HepG2 (cell line): ENCODE measurements around the gene EFCAB14. TPM values are rescaled to one million over a fixed set of nuclear protein-coding genes. Genes with fewer than 3 reads are reported as not detected.

Experiments
- ATAC-seq: fragments of 200-7000 bp; cut with Tn5 transposase; 3 replicates; pipeline ENCODE4 v1.9.1; 2020; ENCODE audit warnings: mild to moderate bottlenecking, moderate library complexity
- BruUV-seq: library from RNA; stranded (reverse); fragments of 400-500 nt; replicated peaks from 2 replicates; lab custom pipeline; 2021; lab: Mats Ljungman, UMichigan
- CTCF ChIA-PET: fragments of 300-600 bp; formaldehyde crosslinking; extraction: SDS; loops from one replicate; lab custom pipeline; 2021; ENCODE audit warnings: low total read pairs, inconsistent platforms, low intra/inter-chr PET ratio; lab: Yijun Ruan, JAX
- POLR2A ChIA-PET: fragments of 350-600 bp; sonication (Branson Sonifier 250); formaldehyde crosslinking; loops from one replicate; lab custom pipeline; 2020; ENCODE audit warnings: antibody characterized with exemption, inconsistent platforms; lab: Yijun Ruan, JAX
- DNase-seq: peaks from one replicate; pipeline ENCODE4 v3.0.0-alpha.2; 2015; ENCODE audit warnings: low spot score
- FAIRE-seq: peaks from 3 replicates; lab custom pipeline; 2011; peaks lifted over from hg19 to GRCh38; lab: Jason Lieb, UNC
- H2AFZ ChIP-seq: one replicate; pipeline ENCODE4 v1.6.1; 2011; ENCODE audit warnings: low read length, inconsistent platforms
- H3K27ac ChIP-seq: fragments of 300-600 bp; 3 replicates; pipeline ENCODE4 v1.8.0; 2011; ENCODE audit warnings: mixed run types, mild to moderate bottlenecking, mixed read lengths, low read length, inconsistent platforms; ENCODE audit not compliant: insufficient read depth; ENCODE audit errors: extremely low read length
- H3K27me3 ChIP-seq, 2 experiments: fragments of 200-600 bp in 1 of 2; 2 replicates in 1 of 2; 3 replicates in 1 of 2; pipeline versions ENCODE4 v1.6.0 to v1.8.0; 2011; ENCODE audit warnings: low read length in 2 of 2, mild to moderate bottlenecking in 2 of 2, moderate library complexity in 2 of 2, inconsistent platforms in 1 of 2; ENCODE audit not compliant: insufficient read depth in 2 of 2, control insufficient read depth in 1 of 2
- H3K36me3 ChIP-seq, 2 experiments: fragments of 200-600 bp in 1 of 2; replicated peaks in 1 of 2; 2 replicates in 1 of 2; 3 replicates in 1 of 2; pipeline versions ENCODE4 v1.5.1 to v1.8.0; 2011; ENCODE audit warnings: low read length in 2 of 2, inconsistent platforms in 1 of 2; ENCODE audit not compliant: insufficient read depth in 2 of 2, control insufficient read depth in 1 of 2
- H3K4me1 ChIP-seq: 2 replicates; pipeline ENCODE4 v1.5.1; 2012; ENCODE audit warnings: low read length, inconsistent platforms; ENCODE audit not compliant: insufficient read depth
- H3K4me2 ChIP-seq: 2 replicates; pipeline ENCODE4 v1.6.0; 2011; ENCODE audit warnings: low read depth, low read length, inconsistent platforms
- H3K4me3 ChIP-seq, 3 experiments: fragments of 200-600 bp in 1 of 3; sonication (generic), shearing (Covaris generic) in 1 of 3; replicated peaks in 1 of 3; 2 replicates each; pipeline ENCODE4 v1.5.1; 2011 to 2016; ENCODE audit warnings: low read length in 3 of 3, inconsistent platforms in 2 of 3, low read depth in 2 of 3, mild to moderate bottlenecking in 2 of 3, control low read depth in 1 of 3, mixed read lengths in 1 of 3; ENCODE audit not compliant: insufficient read depth in 1 of 3
- H3K79me2 ChIP-seq: one replicate; pipeline ENCODE4 v1.6.1; 2011; ENCODE audit warnings: low read length, inconsistent platforms; ENCODE audit not compliant: insufficient read depth
- H3K9ac ChIP-seq: 2 replicates; pipeline ENCODE4 v1.6.0; 2011; ENCODE audit warnings: mild to moderate bottlenecking, low read depth, low read length, inconsistent platforms; ENCODE audit not compliant: insufficient read depth
- H3K9me3 ChIP-seq: 2 replicates; pipeline ENCODE4 v1.5.1; 2012; ENCODE audit warnings: mild to moderate bottlenecking, low read length
- H4K20me1 ChIP-seq: 2 replicates; pipeline ENCODE4 v1.6.0; 2011; ENCODE audit warnings: inconsistent platforms, mild to moderate bottlenecking, low read length, moderate library complexity; ENCODE audit not compliant: insufficient read depth
- CEBPB ChIP-seq: IDR thresholded peaks from 2 replicates; pipeline ENCODE4 v1.6.1; 2011; ENCODE audit warnings: low read depth, low read length, improper control_type of control experiment, borderline replicate concordance
- CREB1 ChIP-seq, 2 experiments: fragments of 450-650 bp in 1 of 2; IDR thresholded peaks; 2 replicates each; pipeline ENCODE4 v1.6.1; 2016 to 2017; ENCODE audit warnings: control low read depth in 1 of 2, mild to moderate bottlenecking in 1 of 2, missing compliant biosample characterization in 1 of 2, missing genetic modification characterization in 1 of 2
- ZNF746 ChIP-seq: sonication (generic); formaldehyde crosslinking; IDR thresholded peaks from 2 replicates; pipeline ENCODE4 v1.8.0; 2022; ENCODE audit warnings: mild to moderate bottlenecking, missing genetic modification reagents
- WGBS: methylation state at CpG from one replicate; pipeline ENCODE4 v1.1.6; 2017; ENCODE audit warnings: low lambda C conversion rate; 5-methylcytosine and 5-hydroxymethylcytosine counted together
- in situ Hi-C: cut with HindIII; loops from 2 replicates; pipeline ENCODE4 v1.10.0; 2017; ENCODE audit warnings: low pct_unique_long_range_greater_than_20kb; ENCODE audit not compliant: extremely low pct_ligation_motif_present
- intact Hi-C: fragments of 100-400 bp; cut with micrococcal nuclease; formaldehyde crosslinking; loops from one replicate; pipeline ENCODE4 v1.10.0; 2022; ENCODE audit not compliant: unreplicated experiment
- polyA plus RNA-seq, 8 experiments: library from polyadenylated mRNA; depleted of rRNA in 3 of 8; stranded (reverse) in 7 of 8; unstranded in 1 of 8; fragments of >200 nt; fragmentation: Illumina TruSeq in 4 of 8; extraction: Trizol in 4 of 8; gene quantifications; 2 replicates each; pipeline versions ENCODE4 v1.2.1 to v1.2.3, GENCODE V29; 2011 to 2016; ENCODE audit warnings: low read depth in 4 of 8, missing spikeins in 1 of 8, mixed read lengths in 1 of 8; ENCODE audit not compliant: insufficient read depth in 1 of 8
- total RNA-seq, 5 experiments: library from RNA; depleted of rRNA; stranded (reverse); fragments of >200 nt; fragmentation: Illumina TruSeq; extraction: Trizol; gene quantifications; 2 replicates each; pipeline ENCODE4 v1.2.3, GENCODE V29; 2016; ENCODE audit warnings: low read depth in 1 of 5
- TF ChIP-seq, protein P1 (sequence below): sonication (generic); formaldehyde crosslinking; IDR thresholded peaks from 2 replicates; pipeline ENCODE4 v1.9.0; 2021; ENCODE audit warnings: mild to moderate bottlenecking, missing genetic modification reagents

EFCAB14 gene
- total and polyA plus RNA-seq, 2 of the 13 experiments (the other 11 are each of a cell fraction or from before 2014, with no cell fraction given): 13.4 to 17.9 TPM

DNA sequence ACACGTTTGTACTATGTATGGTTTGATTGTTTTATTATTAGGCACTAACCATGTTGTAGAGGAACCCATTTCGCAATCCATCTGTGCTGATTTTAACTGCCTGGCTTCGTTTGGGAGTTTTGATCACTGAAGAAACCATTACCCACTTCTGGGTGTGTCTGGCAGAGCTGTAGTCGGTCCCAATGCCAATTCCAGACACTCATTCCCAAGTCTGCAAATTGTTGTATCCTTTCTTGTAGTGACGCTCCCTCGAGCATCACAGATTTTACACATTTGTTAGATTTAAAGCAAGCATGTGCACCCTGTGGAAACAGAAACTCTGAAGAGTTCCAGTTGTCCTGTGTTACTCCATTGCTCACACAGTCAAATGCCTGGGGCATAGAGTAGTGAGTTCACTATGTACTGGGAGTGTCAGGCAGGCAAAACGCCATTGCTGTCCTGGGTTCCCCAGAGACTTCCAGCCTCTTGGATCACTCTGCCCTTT is 31.0 kb upstream of the EFCAB14 start:
- Histone ChIP-seq H2AFZ (no peak overlapping the region), H3K4me2 (no peak overlapping the region), H3K36me3 (no peaks in the 10 kb centered on the region), H4K20me1 (no peaks in the 10 kb centered on the region), H3K4me1 (peaks cover 5% of the 10 kb centered on the region), H3K79me2 (no peaks in the 10 kb centered on the region), H3K4me3 (no peak overlapping the region), H3K9ac (no peak overlapping the region), H3K27me3 (no peaks in the 10 kb centered on the region), H3K27ac (no peak overlapping the region), H3K9me3 (no peaks in the 10 kb centered on the region)
- CTCF ChIA-PET: no interaction called here
- FAIRE-seq (no peak), DNase-seq (no peak), ATAC-seq (no peak)
- in situ Hi-C loops: loop anchor here (10.0 kb wide), 1 partner anchor 245 kb away; no protein-coding TSS in a partner anchor
- POLR2A ChIA-PET: no interaction called here
- intact Hi-C loops: loop anchor here (10.0 kb wide), 1 partner anchor 185 kb away; no protein-coding TSS in a partner anchor
- 6% methylated on average over 7 of the region's 7 CpGs for whole genome bisulfite sequencing
- TF ChIP-seq, protein P1, sequence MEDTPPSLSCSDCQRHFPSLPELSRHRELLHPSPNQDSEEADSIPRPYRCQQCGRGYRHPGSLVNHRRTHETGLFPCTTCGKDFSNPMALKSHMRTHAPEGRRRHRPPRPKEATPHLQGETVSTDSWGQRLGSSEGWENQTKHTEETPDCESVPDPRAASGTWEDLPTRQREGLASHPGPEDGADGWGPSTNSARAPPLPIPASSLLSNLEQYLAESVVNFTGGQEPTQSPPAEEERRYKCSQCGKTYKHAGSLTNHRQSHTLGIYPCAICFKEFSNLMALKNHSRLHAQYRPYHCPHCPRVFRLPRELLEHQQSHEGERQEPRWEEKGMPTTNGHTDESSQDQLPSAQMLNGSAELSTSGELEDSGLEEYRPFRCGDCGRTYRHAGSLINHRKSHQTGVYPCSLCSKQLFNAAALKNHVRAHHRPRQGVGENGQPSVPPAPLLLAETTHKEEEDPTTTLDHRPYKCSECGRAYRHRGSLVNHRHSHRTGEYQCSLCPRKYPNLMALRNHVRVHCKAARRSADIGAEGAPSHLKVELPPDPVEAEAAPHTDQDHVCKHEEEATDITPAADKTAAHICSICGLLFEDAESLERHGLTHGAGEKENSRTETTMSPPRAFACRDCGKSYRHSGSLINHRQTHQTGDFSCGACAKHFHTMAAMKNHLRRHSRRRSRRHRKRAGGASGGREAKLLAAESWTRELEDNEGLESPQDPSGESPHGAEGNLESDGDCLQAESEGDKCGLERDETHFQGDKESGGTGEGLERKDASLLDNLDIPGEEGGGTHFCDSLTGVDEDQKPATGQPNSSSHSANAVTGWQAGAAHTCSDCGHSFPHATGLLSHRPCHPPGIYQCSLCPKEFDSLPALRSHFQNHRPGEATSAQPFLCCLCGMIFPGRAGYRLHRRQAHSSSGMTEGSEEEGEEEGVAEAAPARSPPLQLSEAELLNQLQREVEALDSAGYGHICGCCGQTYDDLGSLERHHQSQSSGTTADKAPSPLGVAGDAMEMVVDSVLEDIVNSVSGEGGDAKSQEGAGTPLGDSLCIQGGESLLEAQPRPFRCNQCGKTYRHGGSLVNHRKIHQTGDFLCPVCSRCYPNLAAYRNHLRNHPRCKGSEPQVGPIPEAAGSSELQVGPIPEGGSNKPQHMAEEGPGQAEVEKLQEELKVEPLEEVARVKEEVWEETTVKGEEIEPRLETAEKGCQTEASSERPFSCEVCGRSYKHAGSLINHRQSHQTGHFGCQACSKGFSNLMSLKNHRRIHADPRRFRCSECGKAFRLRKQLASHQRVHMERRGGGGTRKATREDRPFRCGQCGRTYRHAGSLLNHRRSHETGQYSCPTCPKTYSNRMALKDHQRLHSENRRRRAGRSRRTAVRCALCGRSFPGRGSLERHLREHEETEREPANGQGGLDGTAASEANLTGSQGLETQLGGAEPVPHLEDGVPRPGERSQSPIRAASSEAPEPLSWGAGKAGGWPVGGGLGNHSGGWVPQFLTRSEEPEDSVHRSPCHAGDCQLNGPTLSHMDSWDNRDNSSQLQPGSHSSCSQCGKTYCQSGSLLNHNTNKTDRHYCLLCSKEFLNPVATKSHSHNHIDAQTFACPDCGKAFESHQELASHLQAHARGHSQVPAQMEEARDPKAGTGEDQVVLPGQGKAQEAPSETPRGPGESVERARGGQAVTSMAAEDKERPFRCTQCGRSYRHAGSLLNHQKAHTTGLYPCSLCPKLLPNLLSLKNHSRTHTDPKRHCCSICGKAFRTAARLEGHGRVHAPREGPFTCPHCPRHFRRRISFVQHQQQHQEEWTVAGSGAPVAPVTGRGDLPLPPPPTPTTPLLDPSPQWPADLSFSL: no peak
- no peak for TF ChIP-seq CREB1 (IDR thresholded peaks at IDR 0.05)
- TF ChIP-seq CREB1 (CRISPR knock-in tag; IDR thresholded peaks at IDR 0.05): no peak
- peak; percentile 30; the same call in 1 of the 2 replicates for TF ChIP-seq CEBPB
- no peak for TF ChIP-seq ZNF746 (CRISPR knock-in tag)
- BruUV-seq: no TSS peak
